Thymus (tissue), 11 donors: ENCODE results near the gene ASB18. TPM values are rescaled to one million over a fixed set of nuclear protein-coding genes. Genes with fewer than 3 reads are reported as not detected.
"Not testable (repeated sequence)": the region's sequence is repeated elsewhere in the genome, so short reads cannot be mapped to it uniquely, and the experiment has no call there.

Experiments
- DNase-seq, 9 donors: peaks; one replicate each; pipeline ENCODE4 v3.0.0-alpha.2; 2013; ENCODE audit warnings: low spot score in 9 of 9, low read depth in 6 of 9, missing footprints in 1 of 9
- H3K27ac ChIP-seq, 2 donors: one replicate each; pipeline ENCODE4 v1.5.1; 2013; ENCODE audit warnings: control low read depth in 1 of 2, low read depth in 1 of 2, low read length in 1 of 2, mild to moderate bottlenecking in 1 of 2, moderate library complexity in 1 of 2
- H3K27me3 ChIP-seq, 2 donors: one replicate each; pipeline ENCODE4 v1.5.1; 2013; ENCODE audit warnings: low read length in 1 of 2; ENCODE audit not compliant: control insufficient read depth in 2 of 2, insufficient read depth in 1 of 2
- H3K36me3 ChIP-seq, 2 donors: one replicate each; pipeline ENCODE4 v1.5.1; 2013; ENCODE audit warnings: low read length in 1 of 2, mild to moderate bottlenecking in 1 of 2, moderate library complexity in 1 of 2; ENCODE audit not compliant: control insufficient read depth in 2 of 2, insufficient read depth in 2 of 2
- H3K4me1 ChIP-seq, 2 donors: one replicate each; pipeline ENCODE4 v1.5.1; 2013; ENCODE audit warnings: low read length in 2 of 2; ENCODE audit not compliant: control insufficient read depth in 2 of 2, insufficient read depth in 2 of 2
- H3K4me3 ChIP-seq, 2 donors: one replicate each; pipeline ENCODE4 v1.5.1; 2013; ENCODE audit warnings: low read length in 2 of 2, control low read depth in 1 of 2, mild to moderate bottlenecking in 1 of 2
- H3K9me3 ChIP-seq, 2 donors: one replicate each; pipeline ENCODE4 v1.5.1; 2013; ENCODE audit warnings: low read length in 1 of 2, mild to moderate bottlenecking in 1 of 2; ENCODE audit not compliant: control insufficient read depth in 2 of 2, insufficient read depth in 1 of 2
- WGBS: extraction: QIAGEN DNeasy Blood & Tissue Kit; methylation state at CpG from one replicate; pipeline ENCODE4 v1.1.7; 2013; 5-methylcytosine and 5-hydroxymethylcytosine counted together
- polyA plus RNA-seq: library from polyadenylated mRNA; stranded (reverse); fragments of 200-250 nt; gene quantifications from one replicate; pipeline ENCODE4 v1.2.3, GENCODE V29; 2013
- total RNA-seq: library from RNA; stranded (reverse); fragments of 120-200 nt; gene quantifications from one replicate; pipeline ENCODE4 v1.2.4, GENCODE V29; 2013
- donor health status: healthy.

ASB18 gene
- total and polyA plus RNA-seq, 2 donors: under 0.01 TPM; not detected in 1

- H3K9me3 ChIP-seq, H3K36me3 ChIP-seq, H3K4me3 ChIP-seq, H3K27me3 ChIP-seq, H3K27ac ChIP-seq, DNase-seq, H3K4me1 ChIP-seq: not testable (repeated sequence)
- WGBS: 8% methylated on average over 1 of the region's 1 CpG
These were observed 24.2 kb upstream of the ASB18 start for GRCh38 chr2:236288373-236288772.

- no peaks in the 10 kb centered on the region for H3K36me3 ChIP-seq
- no peak overlapping the region for H3K27ac ChIP-seq
- H3K4me1 ChIP-seq: no peaks in the 10 kb centered on the region
- H3K27me3 ChIP-seq: no peaks in the 10 kb centered on the region
- WGBS: 91% methylated on average over 6 of the region's 6 CpGs
- no peaks in the 10 kb centered on the region for H3K9me3 ChIP-seq
- H3K4me3 ChIP-seq: no peak overlapping the region
- DNase-seq: no peak
These were observed 23.4 kb upstream of the ASB18 start for GRCh38 chr2:236287656-236288055.

DNA sequence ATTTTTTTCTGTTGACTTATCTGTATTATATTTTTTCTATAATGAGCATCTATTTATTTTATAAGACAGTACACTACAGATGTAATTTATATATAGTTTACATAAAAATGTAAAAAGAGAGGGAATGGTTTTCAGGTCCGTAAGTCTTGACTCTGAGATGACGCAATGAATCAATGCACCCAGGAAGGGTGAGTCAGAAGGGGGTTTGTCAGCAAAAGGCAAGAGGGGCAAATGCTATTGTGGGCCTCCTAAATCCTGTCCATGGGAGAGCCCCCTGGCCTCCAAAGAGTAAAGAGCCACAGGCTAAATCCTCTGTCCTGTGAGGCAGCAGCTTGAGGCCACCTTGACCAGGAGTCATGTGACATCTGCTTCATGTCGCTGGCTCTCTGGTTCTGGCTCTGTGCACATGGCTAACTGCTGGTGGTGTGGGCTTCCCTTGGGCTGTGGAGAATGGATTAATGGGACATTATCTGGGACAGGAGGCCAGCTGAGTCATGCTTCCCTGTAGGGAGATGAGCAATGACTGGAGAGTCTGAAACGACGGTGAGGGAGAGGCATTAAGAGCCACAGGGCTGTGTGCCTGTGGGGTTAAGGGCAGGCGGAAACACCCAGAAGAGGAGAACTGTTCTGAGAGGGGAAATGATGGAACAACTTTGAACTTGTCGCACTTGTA, 22.8 kb upstream of the ASB18 start:
- WGBS: 94% methylated on average over 7 of the region's 7 CpGs
- DNase-seq: no peak
- H3K4me3 ChIP-seq: no peak overlapping the region
- no peak overlapping the region for H3K27ac ChIP-seq
- no peaks in the 10 kb centered on the region for H3K9me3 ChIP-seq
- no peaks in the 10 kb centered on the region for H3K4me1 ChIP-seq
- H3K36me3 ChIP-seq: no peaks in the 10 kb centered on the region
- H3K27me3 ChIP-seq: no peaks in the 10 kb centered on the region

- Histone ChIP-seq H3K4me3 (no peak overlapping the region), H3K4me1 (no peaks in the 10 kb centered on the region), H3K27ac (no peak overlapping the region), H3K9me3 (no peaks in the 10 kb centered on the region), H3K36me3 (no peaks in the 10 kb centered on the region), H3K27me3 (no peaks in the 10 kb centered on the region)
- no peak for DNase-seq
- WGBS: 91% methylated on average over 1 of the region's 1 CpG
These were observed 20.0 kb upstream of the ASB18 start for GRCh38 chr2:236284208-236284607.

GRCh38 chr2:236282406-236282805, 18.2 kb upstream of the ASB18 start:
- DNase-seq: no peak
- WGBS: 97% methylated on average over 1 of the region's 1 CpG
- Histone ChIP-seq H3K4me3 (no peak overlapping the region), H3K4me1 (no peaks in the 10 kb centered on the region), H3K9me3 (no peaks in the 10 kb centered on the region), H3K36me3 (no peaks in the 10 kb centered on the region), H3K27ac (no peak overlapping the region), H3K27me3 (no peaks in the 10 kb centered on the region)

- no peak for DNase-seq
- Histone ChIP-seq H3K27me3 (no peaks in the 10 kb centered on the region), H3K4me1 (no peaks in the 10 kb centered on the region), H3K36me3 (no peaks in the 10 kb centered on the region), H3K4me3 (no peak overlapping the region), H3K9me3 (no peaks in the 10 kb centered on the region), H3K27ac (no peak overlapping the region)
- 90% methylated on average over 3 of the region's 3 CpGs for WGBS
These were observed 17.2 kb upstream of the ASB18 start for GRCh38 chr2:236281423-236281822.

- DNase-seq: no peak
- no peaks in the 10 kb centered on the region for H3K4me1 ChIP-seq
- 74% methylated on average over 3 of the region's 3 CpGs for WGBS
- H3K27me3 ChIP-seq: no peaks in the 10 kb centered on the region
- H3K27ac ChIP-seq: no peak overlapping the region
- H3K36me3 ChIP-seq: no peaks in the 10 kb centered on the region
- peaks cover 0 to 14% of the 10 kb centered on the region in 2 donors for H3K9me3 ChIP-seq
- no peak overlapping the region for H3K4me3 ChIP-seq
These were observed 8.9 kb upstream of the ASB18 start for GRCh38 chr2:236273126-236273525.

DNA sequence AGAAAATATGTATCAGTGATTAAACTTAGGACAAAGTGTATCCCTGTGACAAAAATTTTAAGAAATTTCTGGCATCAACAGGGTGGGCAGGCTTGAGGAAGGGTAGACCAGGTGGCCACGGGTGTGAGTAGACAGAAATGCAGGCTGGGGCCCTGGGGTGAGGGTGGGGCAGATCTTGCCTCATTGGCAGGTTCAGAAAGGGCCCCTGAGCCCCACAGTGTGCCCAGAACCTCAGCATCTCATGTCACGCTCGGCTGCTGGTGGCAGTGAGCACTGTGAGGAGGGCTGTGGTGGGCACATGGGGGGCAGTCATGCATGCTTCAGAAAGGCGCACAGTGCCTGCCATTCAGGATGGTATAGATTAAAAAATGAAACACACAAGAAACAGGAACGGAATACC, 7.6 kb upstream of the ASB18 start:
- no peak for DNase-seq

DNA sequence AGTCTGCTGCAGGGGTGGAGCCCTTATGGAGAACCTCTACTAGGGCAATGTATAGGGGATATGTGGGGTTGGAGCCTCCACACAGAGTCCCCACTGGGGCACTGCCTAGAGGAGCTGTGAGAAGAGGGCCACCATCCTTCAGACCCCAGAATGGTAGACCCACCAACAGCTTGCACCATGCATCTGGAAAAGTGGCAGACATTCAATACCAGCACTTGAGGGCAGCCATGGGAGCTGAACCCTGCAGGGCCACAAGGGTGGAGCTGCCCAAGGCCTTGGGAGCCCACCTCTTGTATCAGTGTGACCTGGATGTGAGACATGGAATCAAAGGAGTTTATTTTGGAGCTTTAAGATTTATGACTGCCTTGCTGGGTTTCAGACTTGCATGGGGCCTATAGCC, 5.7 kb upstream of the ASB18 start:
- H3K27ac ChIP-seq, DNase-seq, H3K4me3 ChIP-seq, H3K4me1 ChIP-seq, H3K36me3 ChIP-seq, H3K27me3 ChIP-seq: not testable (repeated sequence)
- H3K9me3 ChIP-seq: peaks cover 0 to 14% of the 10 kb centered on the region in 2 donors

More for the DNA sequence above, 7.6 kb upstream of the ASB18 start:
- H3K27ac ChIP-seq: no peak overlapping the region
- no peaks in the 10 kb centered on the region for H3K36me3 ChIP-seq
- no peaks in the 10 kb centered on the region for H3K27me3 ChIP-seq
- no peak overlapping the region for H3K4me3 ChIP-seq
- 88% methylated on average over 5 of the region's 5 CpGs for WGBS
- peaks cover 0 to 14% of the 10 kb centered on the region in 2 donors for H3K9me3 ChIP-seq
- no peaks in the 10 kb centered on the region for H3K4me1 ChIP-seq

GRCh38 chr2:236265675-236266074, 1.5 kb upstream of the ASB18 start:
- no peaks in the 10 kb centered on the region for H3K36me3 ChIP-seq
- no peaks in the 10 kb centered on the region for H3K27me3 ChIP-seq
- DNase-seq: no peak
- no peak overlapping the region for H3K4me3 ChIP-seq
- H3K27ac ChIP-seq: no peak overlapping the region
- peaks cover 0 to 12% of the 10 kb centered on the region in 2 donors for H3K9me3 ChIP-seq
- H3K4me1 ChIP-seq: no peaks in the 10 kb centered on the region
